Measurements from ENCODE around the gene TMSB15B.
"Not testable (repeated sequence)": the region's sequence is repeated elsewhere in the genome, so short reads cannot be mapped to it uniquely, and the experiment has no call there.

The TMSB15B gene

GRCh38 chrX:103962411-103963278 is at the start of gene TMSB15B:
Gene TMSB15B (plus strand): TSS chrX:103962627.
- FAIRE-seq: peak; percentile 86
- DNase-seq (ENCODE audit: extremely low spot score, insufficient read length, low read depth): not testable (repeated sequence)

GRCh38 chrX:103913356-103914020 is 48.9 kb upstream of the TMSB15B start:
- FAIRE-seq: no peak
- DNase-seq (ENCODE audit: extremely low spot score, insufficient read length, low read depth): no peak

DNA sequence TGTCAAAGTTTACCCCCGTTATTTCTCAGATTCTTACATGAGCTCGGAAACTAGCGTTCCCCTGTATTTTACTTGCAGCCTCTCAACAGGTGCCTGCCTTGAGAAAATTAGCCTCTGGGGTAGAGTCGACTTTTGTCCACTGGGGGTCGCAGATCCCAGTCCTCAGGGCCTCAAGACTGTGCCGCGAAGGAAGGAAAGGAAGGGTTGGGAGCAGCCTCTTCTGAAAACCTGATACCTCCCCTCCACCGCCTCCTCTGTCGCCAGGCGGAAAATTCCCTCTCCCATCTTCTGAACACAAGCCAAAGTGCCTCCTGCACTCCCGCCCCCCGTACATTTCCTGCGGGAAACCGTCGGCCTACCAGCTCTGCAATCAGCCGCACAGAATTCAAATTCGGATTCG is 44.4 kb upstream of the TMSB15B start:
- FAIRE-seq (peak; percentile 87), DNase-seq (ENCODE audit: extremely low spot score, insufficient read length, low read depth) (peak; percentile 15)

GRCh38 chrX:103918571-103919269 is 43.7 kb upstream of the TMSB15B start:
- FAIRE-seq (peak; percentile 24), DNase-seq (ENCODE audit: extremely low spot score, insufficient read length, low read depth) (peak; percentile 49)

GRCh38 chrX:103919270-103919637 is 43.2 kb upstream of the TMSB15B start:
- peak; percentile 86 for FAIRE-seq
- no peak for DNase-seq (ENCODE audit: extremely low spot score, insufficient read length, low read depth)

DNA sequence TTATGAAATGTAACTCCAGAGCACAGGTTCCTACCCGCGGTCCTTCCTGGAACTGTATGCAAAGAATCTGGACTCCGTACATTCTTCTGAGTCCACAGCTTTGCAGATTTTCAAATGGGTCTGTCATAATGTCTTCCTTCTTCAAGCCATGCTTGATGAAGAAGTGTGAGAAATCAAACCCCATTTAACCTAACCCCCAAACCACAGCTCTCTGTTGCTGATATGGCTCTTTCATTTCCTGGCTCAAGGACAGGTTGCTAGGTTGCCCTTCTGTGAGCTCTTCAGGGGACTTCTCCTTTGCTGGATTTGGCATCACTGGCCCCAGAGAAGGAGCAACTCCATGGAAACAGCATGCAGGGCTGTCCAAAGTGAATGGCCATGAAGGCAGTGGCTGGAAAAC is 41.9 kb upstream of the TMSB15B start:
- peak; percentile 98 for FAIRE-seq
- DNase-seq (ENCODE audit: extremely low spot score, insufficient read length, low read depth): not testable (repeated sequence)

- FAIRE-seq: no peak
- DNase-seq (ENCODE audit: extremely low spot score, insufficient read length, low read depth): no peak
Observed at GRCh38 chrX:103927030-103927429, 35.4 kb upstream of the TMSB15B start.

- no peak for FAIRE-seq
- no peak for DNase-seq (ENCODE audit: extremely low spot score, insufficient read length, low read depth)
Observed at GRCh38 chrX:103927633-103928032, 34.8 kb upstream of the TMSB15B start.

GRCh38 chrX:103932133-103932532 is 30.3 kb upstream of the TMSB15B start:
- FAIRE-seq (peak; percentile 86), DNase-seq (ENCODE audit: extremely low spot score, insufficient read length, low read depth) (no peak)

DNA sequence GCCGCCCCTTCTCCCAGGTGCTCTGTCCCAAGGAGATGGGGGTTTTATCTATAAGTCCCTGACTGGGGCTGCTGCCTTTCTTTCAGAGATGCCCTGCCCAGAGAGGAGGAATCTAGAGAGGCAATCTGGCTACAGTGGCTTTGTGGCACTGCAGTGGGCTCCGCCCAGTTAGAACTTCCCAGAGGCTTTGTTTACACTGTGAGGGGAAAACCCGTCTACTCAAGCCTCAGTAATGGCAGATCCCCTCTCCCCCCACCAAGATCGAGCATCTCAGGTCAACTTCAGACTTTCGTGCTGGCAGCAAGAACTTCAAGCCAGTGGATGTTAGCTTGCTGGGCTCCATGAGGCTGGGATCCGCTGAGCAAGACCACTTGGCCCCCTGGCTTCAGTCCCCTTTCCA is 22.2 kb upstream of the TMSB15B start:
- DNase-seq (ENCODE audit: extremely low spot score, insufficient read length, low read depth); FAIRE-seq: not testable (repeated sequence)

- DNase-seq (ENCODE audit: extremely low spot score, insufficient read length, low read depth): no peak
- FAIRE-seq: peak; percentile 83
Observed at GRCh38 chrX:103941201-103941975, 21.0 kb upstream of the TMSB15B start.

DNA sequence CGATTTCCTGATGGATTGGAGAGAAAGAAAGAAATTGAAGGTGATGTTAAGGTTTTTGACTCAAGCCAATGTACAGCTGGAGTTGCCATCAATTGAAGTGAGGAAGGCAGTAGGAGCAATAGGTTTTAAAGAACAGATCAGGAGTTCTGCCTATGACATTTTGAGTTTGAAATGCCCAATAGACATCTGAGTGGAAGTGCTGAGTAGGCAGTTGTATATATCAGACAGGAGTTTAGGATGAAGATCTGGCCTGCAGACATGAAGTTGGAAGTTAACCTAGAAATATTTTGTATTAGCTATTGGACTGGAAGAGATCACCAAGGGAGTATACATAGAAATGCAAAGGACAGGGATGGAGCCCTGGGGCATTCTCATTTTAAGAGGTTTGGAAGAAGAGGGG is 12.9 kb upstream of the TMSB15B start:
- DNase-seq (ENCODE audit: extremely low spot score, insufficient read length, low read depth) (no peak), FAIRE-seq (no peak)

- DNase-seq (ENCODE audit: extremely low spot score, insufficient read length, low read depth) (no peak), FAIRE-seq (no peak)
Observed at GRCh38 chrX:103953353-103953752, 9.1 kb upstream of the TMSB15B start.

GRCh38 chrX:103954259-103954658 is 8.2 kb upstream of the TMSB15B start:
- FAIRE-seq: no peak
- DNase-seq (ENCODE audit: extremely low spot score, insufficient read length, low read depth): no peak

DNA sequence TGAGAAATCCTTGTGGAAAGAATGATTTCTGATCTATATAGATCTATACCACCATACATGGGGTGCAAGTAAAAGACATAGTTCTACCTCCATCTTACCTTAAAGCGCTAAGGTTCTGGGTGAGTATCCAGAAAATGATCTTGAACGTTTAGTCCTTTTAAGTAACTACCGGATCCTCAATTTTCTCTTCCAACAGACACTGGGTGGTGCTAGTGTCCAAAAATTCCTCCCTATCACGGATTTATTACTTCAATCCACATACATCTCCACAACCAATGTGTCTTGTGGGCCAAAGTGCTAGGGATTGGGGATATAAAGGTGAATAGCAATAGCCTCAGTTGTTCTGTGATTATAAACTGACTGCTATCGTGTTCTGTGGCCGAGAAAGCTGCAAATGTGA is 1.8 kb upstream of the TMSB15B start:
- FAIRE-seq; DNase-seq (ENCODE audit: extremely low spot score, insufficient read length, low read depth): not testable (repeated sequence)

DNA sequence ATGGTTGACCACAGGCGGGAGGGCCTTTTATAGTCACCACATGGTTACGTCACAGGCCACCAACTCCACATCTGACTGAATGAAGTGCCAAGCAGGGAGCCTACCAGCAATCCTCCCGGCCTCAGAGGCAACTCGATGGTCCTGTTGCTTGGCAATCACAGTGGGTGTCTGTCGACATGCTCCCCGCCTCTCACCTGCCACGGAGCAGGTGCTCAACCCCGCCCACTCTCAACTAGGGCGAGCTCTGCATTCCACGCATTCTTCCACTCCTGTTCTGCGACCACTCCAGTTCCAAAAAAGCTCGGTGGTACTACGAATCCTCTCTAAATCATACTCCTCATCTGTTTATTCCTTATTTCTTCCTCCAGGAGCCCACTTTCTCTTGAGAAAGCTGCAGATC is 21.1 kb downstream of the TMSB15B start:
- FAIRE-seq: peak; percentile 18
- DNase-seq (ENCODE audit: extremely low spot score, insufficient read length, low read depth): not testable (repeated sequence)

DNA sequence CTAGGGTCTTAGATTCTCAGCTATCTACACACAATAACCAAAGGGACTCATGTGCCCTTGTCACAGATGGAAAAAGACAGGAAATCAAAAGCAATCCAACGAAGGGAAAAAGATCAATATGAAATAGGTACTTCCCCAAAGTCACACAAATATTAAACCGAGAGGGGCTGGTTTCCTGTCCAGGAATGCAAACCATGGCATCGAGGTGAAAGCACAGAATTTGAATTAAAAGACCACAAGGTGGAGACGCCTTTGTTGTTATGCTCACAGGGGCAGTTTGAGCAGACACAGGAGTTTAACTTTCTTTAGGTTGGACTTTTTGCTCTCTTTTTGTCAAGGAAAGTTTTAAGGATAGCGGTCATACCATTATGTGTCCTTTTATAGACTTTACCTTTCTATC is 36.8 kb downstream of the TMSB15B start:
- peak; percentile 1 for DNase-seq (ENCODE audit: extremely low spot score, insufficient read length, low read depth)
- peak; percentile 75 for FAIRE-seq

- no peak for FAIRE-seq
Observed at GRCh38 chrX:104008831-104009230, 46.4 kb downstream of the TMSB15B start.

GRCh38 chrX:104013158-104013557 is 50.7 kb downstream of the TMSB15B start:
- FAIRE-seq: no peak

More at GRCh38 chrX:104008831-104009230, 46.4 kb downstream of the TMSB15B start:
- DNase-seq (ENCODE audit: extremely low spot score, insufficient read length, low read depth): no peak

GRCh38 chrX:104013606-104014005 is 51.2 kb downstream of the TMSB15B start, which contains the start of gene H2BW1:
Gene H2BW1 (minus strand): TSS chrX:104013708. CDS start chrX:104013576, 132 bp downstream.
- FAIRE-seq (no peak), DNase-seq (ENCODE audit: extremely low spot score, insufficient read length, low read depth) (no peak)

More at GRCh38 chrX:104013158-104013557, 50.7 kb downstream of the TMSB15B start:
- DNase-seq (ENCODE audit: extremely low spot score, insufficient read length, low read depth): no peak
